ENCODE results near the gene ANAPC4. TPM values are rescaled to one million over a fixed set of nuclear protein-coding genes. Genes with fewer than 3 reads are reported as not detected.

Gene ANAPC4
- total and polyA plus RNA-seq, 2 of the 13 experiments (the other 11 are each of a cell fraction or from before 2014, with no cell fraction given): 14.5 to 30.2 TPM

- TF ChIP-seq ZNF34 (CRISPR knock-in tag; IDR thresholded peaks at IDR 0.05; ENCODE audit: borderline replicate concordance) (no peak), TBX2 (CRISPR knock-in tag; IDR thresholded peaks at IDR 0.05; ENCODE audit: borderline replicate concordance) (peak; percentile 46; the same call in 1 of the 2 replicates), BHLHE40 (IDR thresholded peaks at IDR 0.05; ENCODE audit: low read length) (0 out of 2 replicates have a peak, but pooled peaks have one; percentile 48), CAMTA2 (CRISPR knock-in tag; IDR thresholded peaks at IDR 0.05; ENCODE audit: borderline replicate concordance) (0 out of 2 replicates have a peak, but pooled peaks have one; percentile 26), ZNF543 (CRISPR knock-in tag; IDR thresholded peaks at IDR 0.05) (peak; percentile 75; the same call in 1 of the 2 replicates), HOXA9 (CRISPR knock-in tag; IDR thresholded peaks at IDR 0.05; ENCODE audit: borderline replicate concordance) (no peak), RARG (CRISPR knock-in tag; IDR thresholded peaks at IDR 0.05; ENCODE audit: low read depth) (no peak), AGO2 (optimal IDR thresholded peaks at IDR 0.05; ENCODE audit: low read depth, low read length) (peak; percentile 55), FOXP4 (CRISPR knock-in tag; IDR thresholded peaks at IDR 0.05) (no peak), NFE2L1 (CRISPR knock-in tag; IDR thresholded peaks at IDR 0.05; ENCODE audit: borderline replicate concordance) (no peak), ZNF546 (CRISPR knock-in tag; conservative IDR thresholded peaks at IDR 0.05) (0 out of 2 replicates have a peak, but pooled peaks have one; percentile 37), RFXAP (CRISPR knock-in tag; IDR thresholded peaks at IDR 0.05; ENCODE audit: borderline replicate concordance) (0 out of 2 replicates have a peak, but pooled peaks have one; percentile 41), ZFAT (CRISPR knock-in tag; conservative IDR thresholded peaks at IDR 0.05) (no peak), ZNF672 (CRISPR knock-in tag; IDR thresholded peaks at IDR 0.05) (no peak), ZNF274 (CRISPR knock-in tag; IDR thresholded peaks at IDR 0.05) (0 out of 2 replicates have a peak, but pooled peaks have one; percentile 22), AKAP8 (CRISPR knock-in tag; IDR thresholded peaks at IDR 0.05) (peak; percentile 56; the same call in 1 of the 2 replicates), ZNF17 (CRISPR knock-in tag; IDR thresholded peaks at IDR 0.05) (no peak), ZNF709 (CRISPR knock-in tag; IDR thresholded peaks at IDR 0.05) (0 out of 2 replicates have a peak, but pooled peaks have one; percentile 50), MZF1 (CRISPR knock-in tag; IDR thresholded peaks at IDR 0.05; ENCODE audit: borderline replicate concordance) (no peak), CEBPB (IDR thresholded peaks at IDR 0.05; ENCODE audit: borderline replicate concordance, low read depth, low read length) (no peak), ZSCAN21 (CRISPR knock-in tag; IDR thresholded peaks at IDR 0.05; ENCODE audit: borderline replicate concordance) (peak; percentile 51), SALL2 (CRISPR knock-in tag; IDR thresholded peaks at IDR 0.05) (0 out of 2 replicates have a peak, but pooled peaks have one; percentile 32), ZBTB46 (CRISPR knock-in tag; IDR thresholded peaks at IDR 0.05; ENCODE audit: borderline replicate concordance) (no peak), TOE1 (CRISPR knock-in tag; IDR thresholded peaks at IDR 0.05) (no peak)
- TF ChIP-seq, protein P1, sequence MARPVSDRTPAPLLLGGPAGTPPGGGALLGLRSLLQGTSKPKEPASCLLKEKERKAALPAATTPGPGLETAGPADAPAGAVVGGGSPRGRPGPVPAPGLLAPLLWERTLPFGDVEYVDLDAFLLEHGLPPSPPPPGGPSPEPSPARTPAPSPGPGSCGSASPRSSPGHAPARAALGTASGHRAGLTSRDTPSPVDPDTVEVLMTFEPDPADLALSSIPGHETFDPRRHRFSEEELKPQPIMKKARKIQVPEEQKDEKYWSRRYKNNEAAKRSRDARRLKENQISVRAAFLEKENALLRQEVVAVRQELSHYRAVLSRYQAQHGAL (CRISPR knock-in tag; IDR thresholded peaks at IDR 0.05; ENCODE audit: not compliant biosample characterization): no peak
Observed at GRCh38 chr4:25376754-25377571, at the start of gene ANAPC4 (continued).
